SU-DHL-6 (cell line): Measurements from ENCODE around the gene RAB3GAP2.

ENCODE experiments used
- CTCF ChIP-seq: fragments of 200-600 bp; sonication (generic); IDR thresholded peaks from one replicate; pipeline ENCODE4 v1.5.1; 2017; ENCODE audit warnings: antibody characterized with exemption, mild to moderate bottlenecking, low read length, moderate library complexity; ENCODE audit not compliant: insufficient read depth, poor library complexity, severe bottlenecking
- EZH2phosphoT487 ChIP-seq: fragments of 200-600 bp; sonication (generic), shearing (Covaris generic); conservative IDR thresholded peaks from 2 replicates; pipeline ENCODE4 v1.6.1; 2018; ENCODE audit warnings: mild to moderate bottlenecking, antibody characterized with exemption, low read length, moderate library complexity, mixed read lengths

DNA sequence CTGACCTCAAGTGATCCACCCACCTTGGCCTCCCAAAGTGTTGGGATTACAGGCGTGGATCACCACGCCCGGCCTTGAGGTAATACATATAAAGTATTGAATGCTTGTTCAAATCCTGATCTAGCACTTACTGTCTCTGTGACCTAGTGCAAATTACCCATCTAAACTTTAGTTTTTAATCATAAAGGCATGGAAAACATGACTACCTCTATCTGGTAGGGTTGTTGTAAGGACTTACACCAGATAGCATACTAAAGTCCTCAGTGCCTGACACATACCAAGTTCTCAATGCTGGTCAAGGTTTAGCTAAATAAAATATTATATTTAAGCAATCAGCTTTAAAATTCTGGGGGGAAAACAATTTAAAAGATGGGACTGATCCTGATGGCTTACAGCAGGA, 38.3 kb downstream of the RAB3GAP2 start:
- TF ChIP-seq CTCF = no peak
- no peak for TF ChIP-seq EZH2phosphoT487
